Renal cortical epithelial cell (primary cell): ENCODE results near the gene ZBED6. TPM values are rescaled to one million over a fixed set of nuclear protein-coding genes. Genes with fewer than 3 reads are reported as not detected.
"Not testable (repeated sequence)": the region's sequence is repeated elsewhere in the genome, so short reads cannot be mapped to it uniquely, and the experiment has no call there.

ENCODE experiments used
- DNase-seq: peaks from one replicate; pipeline ENCODE4 v3.0.0-alpha.2; 2011; ENCODE audit warnings: low read depth
- total RNA-seq: library from RNA; depleted of rRNA; stranded (reverse); fragments of >200 nt; gene quantifications from 2 replicates; pipeline ENCODE4 v1.2.3, GENCODE V29; 2014

The ZBED6 gene, protein sequence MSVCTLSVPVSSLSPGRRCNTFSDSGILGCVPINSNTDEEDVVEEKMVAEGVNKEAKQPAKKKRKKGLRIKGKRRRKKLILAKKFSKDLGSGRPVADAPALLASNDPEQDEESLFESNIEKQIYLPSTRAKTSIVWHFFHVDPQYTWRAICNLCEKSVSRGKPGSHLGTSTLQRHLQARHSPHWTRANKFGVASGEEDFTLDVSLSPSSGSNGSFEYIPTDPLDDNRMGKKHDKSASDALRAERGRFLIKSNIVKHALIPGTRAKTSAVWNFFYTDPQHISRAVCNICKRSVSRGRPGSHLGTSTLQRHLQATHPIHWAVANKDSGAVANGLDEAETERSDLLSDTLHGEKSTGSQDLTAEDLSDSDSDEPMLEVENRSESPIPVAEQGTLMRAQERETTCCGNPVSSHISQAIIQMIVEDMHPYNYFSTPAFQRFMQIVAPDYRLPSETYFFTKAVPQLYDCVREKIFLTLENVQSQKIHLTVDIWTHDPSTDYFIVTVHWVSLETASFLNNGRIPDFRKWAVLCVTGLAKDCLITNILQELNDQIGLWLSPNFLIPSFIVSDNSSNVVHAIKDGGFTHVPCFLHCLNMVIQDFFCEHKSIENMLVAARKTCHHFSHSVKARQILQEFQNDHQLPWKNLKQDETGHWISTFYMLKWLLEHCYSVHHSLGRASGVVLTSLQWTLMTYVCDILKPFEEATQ (N-terminal part only)
- total RNA-seq: 4.3 and 10.6 TPM in 2 replicates

DNA sequence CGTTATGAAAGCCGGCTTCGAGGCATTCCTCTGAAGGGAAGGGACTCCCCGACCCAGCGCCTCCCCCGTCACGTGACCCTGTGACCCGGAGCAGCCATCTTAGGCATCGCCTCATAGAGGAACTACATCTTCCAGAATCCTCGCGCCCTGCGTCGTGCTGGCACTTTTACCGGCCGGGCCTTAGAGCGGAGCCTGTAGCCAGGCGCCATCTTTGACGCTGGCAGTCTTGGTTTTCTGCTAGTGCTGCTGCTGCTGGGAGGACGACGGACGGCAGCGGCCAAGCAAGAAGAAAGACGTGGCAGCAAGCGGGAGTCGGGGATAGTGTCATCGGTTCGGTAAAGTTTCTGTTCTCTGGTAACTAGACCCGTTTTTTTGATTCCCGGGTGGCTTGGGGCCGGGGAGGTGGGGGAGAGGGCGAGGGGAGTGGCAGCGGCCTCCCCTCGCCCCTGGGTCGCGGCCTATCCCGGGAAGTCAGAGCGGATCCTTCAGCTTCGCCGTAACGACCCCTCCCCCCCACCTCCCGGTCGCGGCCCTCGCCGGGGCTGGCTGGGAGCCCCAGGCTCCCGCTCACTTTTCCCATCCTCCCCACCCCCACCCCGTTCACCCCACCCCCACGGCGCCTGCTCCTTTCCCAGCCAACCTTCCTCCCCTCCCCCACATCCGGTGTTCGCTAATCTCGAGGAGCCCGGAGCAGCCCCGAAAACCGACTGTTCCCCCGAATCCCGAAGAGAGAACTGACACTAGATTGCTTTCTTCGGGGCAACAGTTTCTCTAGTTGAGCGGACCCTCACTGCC is at the start of gene ZBED6, which contains the start of gene ZC3H11A:
TSS of gene ZBED6 (plus strand) at position 183 of the 795 bp plus-strand sequence. CDS start 1,900 bp downstream, outside the sequence.
TSS of gene ZC3H11A (plus strand) at position 183 of the 795 bp plus-strand sequence. CDS start 21,448 bp downstream, outside the sequence.
- peak; percentile 95 for DNase-seq

DNA sequence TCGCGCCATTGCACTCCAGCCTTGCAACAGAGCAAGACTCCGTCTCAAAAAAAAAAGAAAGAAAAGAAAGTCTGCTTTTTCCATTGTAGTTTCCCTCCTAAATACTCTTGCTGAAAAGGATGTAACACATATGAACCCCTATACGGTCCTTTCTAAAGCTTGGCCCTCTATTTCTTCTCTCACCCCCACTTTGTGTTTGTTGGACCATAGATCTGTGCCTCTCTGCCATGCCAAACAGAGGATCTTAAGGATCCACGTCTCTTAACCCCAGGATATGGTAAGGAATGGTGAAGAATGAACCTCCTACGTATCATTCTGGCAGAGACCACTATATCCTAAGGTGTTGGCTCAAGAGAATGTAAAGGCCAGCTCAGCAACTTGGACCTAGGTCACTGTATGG is 49.1 kb upstream of the ZBED6 start:
- no peak for DNase-seq

DNA sequence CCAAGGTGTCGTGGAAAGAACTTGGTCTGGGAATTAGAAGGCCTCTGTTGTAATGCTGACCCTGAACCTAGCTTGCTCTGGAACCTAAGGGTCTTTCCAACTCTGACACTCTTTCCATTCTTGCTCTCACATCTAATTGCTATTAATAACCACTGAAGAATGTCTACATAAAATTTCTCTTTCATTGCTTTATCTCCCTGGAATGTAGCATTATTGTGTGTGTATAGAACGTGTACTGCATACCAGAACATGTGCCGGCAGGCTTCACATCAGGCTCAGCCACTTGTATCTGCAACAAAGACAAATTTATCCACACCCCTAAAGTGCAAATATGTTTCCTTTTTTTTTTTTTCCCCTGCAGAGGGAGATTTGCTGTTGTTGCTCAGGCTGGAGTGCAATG is 44.4 kb upstream of the ZBED6 start:
- DNase-seq: peak; percentile 1

DNA sequence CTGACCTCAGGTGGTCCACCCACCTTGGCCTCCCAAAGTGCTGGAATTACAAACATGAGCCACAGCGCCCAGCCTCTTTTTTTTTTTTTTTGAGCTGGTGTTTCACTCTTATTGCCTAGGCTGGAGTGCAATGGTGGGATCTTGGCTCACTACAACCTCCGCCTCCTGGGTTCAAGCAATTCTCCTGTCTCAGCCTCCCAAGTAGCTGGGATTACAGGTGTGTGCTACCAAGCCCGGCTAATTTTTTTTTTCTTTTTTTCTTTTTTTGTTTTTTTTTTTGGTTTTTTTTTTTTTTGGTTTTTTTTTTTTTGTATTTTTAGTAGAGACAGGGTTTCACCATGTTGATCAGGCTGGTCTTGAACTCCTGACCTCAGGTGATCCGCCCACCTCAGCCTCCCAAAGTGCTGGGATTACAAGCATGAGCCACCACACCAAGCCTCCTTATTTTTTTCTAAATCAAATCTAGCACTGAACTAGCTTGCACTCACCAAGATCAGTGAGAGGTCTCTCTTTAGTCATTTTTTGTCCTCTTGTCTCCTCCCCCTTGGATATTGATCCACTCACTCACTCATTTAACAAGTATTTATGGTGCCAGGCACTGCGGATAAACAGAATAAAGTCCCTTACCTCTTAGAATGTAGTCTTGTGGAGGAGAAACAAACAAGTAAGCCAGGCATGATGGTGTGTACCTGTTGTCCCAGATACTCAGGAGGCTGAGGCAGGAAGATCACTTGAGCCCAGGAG is 43.6 kb upstream of the ZBED6 start:
- not testable (repeated sequence) for DNase-seq

DNA sequence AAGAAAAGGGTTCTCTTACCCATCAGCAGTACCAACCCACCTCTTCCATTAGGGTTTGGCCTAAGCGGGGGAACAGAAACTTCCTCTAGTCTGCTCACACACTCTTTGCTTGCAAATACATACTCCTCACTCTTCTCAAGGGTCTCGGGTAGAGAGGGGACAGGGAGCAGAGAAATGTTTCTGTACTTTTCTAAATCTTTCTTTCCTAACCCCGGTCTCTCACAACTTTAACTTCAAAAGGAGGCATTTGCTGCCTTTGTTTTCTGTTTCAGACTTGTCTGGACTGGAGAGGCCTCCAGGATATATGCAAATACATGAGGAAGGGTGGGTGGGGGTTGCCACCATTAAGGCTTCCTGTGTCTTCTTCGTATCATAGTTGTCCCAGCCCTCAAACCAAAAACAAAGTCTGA is 41.0 kb upstream of the ZBED6 start:
- no peak for DNase-seq

DNA sequence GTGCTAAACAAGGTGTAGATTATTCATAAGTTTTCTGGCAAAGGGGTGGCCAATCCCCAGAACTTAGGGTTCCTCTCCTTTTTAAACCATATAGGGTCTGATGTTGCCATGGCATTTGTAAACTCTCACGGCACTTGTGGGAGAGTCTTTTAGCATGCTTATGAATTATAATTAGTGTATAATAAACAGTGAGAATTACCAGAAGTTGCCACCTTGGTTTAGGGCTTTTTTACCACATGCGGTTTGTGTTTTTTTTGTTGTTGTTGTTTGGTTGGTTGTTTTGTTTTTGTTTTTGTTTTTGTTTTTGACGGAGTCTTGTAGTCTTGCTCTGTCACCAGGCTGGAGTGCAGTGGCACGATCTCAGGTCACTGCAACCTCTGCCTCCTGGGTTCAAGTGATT is 39.4 kb upstream of the ZBED6 start:
- DNase-seq: no peak

DNA sequence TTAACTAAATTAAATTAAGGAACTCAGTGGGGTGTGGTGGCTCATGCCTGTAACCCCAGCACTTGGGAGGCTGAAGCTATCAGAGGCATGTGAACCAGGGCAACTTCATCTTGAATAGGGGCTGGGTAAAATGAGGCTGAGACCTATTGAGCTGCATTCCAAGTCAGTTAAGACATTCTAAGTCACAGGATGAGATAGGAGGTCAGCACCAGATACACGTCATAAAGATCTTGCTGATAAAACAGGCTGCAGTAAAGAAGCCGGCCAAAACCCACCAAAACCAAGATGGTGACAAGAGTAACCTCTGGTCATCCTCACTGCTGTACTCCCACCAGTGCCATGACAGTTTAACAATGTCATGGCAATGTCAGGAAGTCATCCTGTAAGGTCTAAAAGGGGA is 36.7 kb upstream of the ZBED6 start:
- DNase-seq: not testable (repeated sequence)

DNA sequence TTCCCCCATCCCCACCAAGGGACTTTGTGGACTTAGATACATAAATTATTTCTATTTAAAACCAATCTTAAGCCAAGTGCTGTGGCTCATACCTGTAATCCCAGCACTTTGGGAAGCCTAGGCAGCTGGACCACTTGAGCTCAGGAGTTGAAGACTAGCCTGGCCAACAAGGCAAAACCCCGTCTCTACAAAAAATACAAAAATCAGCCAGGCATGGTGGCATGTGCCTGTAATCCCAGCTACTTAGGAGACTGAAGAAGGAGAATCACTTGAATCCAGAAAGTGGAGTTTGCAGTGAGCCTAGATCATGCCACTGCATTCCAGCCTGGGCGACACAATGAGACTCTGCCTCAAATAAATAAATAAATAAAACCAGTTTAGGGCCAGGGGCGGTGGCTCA is 34.9 kb upstream of the ZBED6 start:
- DNase-seq: no peak

DNA sequence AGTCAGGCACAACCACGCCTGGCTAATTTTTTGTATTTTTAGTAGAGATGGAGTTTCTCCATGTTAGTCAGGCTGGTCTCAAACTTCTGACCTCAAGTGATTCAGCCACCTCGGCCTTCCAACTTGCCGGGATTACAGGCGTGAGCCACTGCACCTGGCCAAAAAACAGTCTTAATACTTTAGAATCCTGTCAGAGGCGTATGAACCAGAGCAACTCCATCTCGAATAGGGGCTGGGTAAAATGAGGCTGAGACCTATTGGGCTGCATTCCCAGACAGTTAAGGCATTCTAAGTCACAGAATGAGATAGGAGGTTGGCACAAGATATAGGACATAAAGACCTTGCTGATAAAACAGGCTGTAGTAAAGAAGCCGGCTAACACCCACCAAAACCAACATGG is 33.5 kb upstream of the ZBED6 start:
- DNase-seq: not testable (repeated sequence)

DNA sequence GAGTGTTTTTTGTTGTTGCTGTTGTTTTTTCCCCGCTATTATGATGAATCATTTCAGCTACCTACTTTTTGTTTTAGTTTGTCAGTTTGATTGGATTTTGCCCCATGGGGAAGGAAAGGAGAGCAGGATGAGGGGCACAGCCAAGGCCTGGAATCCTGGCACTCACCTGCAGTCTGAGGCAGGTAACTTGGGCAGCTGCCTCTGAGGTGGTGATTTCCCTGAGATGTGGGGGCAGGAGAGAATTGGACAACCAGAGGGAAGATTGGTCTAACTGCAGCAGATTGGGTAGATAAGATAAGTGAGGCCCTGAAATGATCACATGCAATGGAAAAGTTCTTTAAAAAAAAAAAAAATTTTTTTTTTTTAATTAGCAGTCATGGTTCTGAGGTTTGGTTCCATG is 31.9 kb upstream of the ZBED6 start:
- no peak for DNase-seq

DNA sequence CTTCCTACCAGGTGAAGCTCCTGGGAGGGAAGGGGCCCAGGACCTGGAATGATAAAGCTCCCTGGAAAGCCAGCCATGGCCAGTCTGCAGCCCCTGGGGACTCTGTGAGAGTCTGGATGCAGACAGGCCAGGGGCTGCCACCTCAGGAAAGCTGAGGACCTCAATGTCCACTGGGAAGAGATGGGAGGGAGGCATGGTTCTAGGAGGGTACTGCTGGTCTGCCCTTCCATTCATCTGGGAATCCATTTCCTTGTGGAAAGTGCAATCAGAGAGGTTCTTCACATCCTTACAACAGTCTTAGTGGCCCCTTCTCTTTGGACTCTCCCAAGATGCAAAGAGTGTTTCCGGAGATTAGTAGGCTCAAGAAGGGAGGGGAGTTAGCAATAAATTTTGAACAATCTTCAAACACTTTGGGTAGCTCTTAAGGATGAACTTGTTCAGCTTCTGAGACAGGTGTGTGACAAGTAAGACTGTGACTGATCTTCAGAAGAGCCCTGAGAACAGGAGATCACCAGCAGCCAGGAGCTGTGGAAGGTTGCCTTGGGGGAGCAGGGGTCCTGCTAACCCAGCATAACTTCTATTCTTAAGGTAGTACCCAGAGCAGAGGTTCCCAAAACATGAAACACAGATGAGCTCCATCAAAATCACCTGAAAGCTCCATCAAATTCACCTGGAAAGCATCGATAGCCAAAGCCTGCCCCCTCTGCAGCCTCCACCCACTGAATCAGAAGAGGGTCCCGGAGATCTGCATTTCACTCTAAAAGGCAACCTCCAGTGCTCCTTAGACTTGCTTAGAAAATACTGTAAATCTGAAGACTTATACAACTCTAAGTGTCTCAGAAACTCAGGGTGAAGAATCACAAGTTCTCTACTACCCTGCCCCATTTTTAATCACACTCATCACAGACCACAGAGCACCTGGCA is 31.1 kb upstream of the ZBED6 start:
- DNase-seq: no peak

DNA sequence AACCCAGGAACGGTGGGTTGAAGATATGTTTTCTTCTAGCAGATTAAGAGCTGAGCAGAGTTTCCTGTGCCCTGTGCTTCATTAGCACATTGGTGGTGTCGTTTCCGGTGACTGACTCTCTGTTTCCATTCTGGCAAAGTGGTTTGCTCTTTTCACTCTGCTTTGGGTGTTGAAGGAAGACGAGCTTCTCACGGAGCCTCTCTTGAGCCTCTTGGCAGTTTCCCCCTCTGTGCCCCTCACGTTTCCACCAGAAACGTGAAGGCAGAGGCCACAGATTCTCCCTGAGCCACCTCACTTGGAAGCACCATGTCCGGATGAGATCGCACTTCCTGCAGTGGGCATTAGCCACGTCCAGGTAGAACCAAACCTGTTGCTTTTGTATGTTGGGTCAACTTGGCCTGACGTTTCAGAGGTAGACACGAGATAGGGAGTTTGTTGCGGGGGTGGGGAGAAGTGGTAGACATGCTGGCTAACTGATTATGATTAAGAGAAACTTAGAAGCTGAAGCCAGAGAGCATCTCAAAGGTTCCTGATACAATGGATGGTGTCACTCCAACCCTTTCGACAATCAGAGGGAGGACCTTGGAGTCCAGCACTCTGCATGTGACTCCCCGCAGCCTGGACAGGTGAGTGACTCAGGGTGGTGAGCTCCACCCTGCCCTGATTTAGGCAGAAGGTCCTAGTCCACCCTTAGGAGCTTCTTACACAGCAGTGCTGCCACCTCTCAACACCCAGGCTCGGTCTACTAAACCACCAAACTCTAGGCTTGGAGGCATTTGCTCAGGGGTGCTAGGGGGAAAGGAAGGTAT is 30.2 kb upstream of the ZBED6 start, which contains the start of gene LAX1:
TSS of gene LAX1 (plus strand) at position 155 of the 809 bp plus-strand sequence. CDS start at position 538, 383 bp downstream.
- no peak for DNase-seq

DNA sequence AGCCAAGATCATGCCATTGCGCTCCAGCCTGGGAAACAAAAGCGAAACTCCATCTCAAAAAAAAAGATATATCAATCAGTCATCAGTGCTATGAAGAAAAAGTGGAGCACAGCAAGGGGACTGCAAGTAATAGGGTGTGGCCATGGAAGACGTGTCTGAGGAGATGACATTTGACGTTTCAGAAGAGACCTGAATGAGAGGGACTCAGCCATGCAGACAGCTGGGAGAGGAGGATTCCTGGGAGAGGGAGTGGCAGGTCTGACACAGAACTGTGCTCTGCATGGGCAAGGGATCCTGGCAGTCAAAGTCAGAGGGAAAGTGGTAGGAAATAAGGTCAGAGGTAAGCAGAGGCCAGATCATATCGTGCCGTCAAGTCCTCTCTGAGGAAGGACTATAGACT is 27.2 kb upstream of the ZBED6 start:
- DNase-seq: no peak

DNA sequence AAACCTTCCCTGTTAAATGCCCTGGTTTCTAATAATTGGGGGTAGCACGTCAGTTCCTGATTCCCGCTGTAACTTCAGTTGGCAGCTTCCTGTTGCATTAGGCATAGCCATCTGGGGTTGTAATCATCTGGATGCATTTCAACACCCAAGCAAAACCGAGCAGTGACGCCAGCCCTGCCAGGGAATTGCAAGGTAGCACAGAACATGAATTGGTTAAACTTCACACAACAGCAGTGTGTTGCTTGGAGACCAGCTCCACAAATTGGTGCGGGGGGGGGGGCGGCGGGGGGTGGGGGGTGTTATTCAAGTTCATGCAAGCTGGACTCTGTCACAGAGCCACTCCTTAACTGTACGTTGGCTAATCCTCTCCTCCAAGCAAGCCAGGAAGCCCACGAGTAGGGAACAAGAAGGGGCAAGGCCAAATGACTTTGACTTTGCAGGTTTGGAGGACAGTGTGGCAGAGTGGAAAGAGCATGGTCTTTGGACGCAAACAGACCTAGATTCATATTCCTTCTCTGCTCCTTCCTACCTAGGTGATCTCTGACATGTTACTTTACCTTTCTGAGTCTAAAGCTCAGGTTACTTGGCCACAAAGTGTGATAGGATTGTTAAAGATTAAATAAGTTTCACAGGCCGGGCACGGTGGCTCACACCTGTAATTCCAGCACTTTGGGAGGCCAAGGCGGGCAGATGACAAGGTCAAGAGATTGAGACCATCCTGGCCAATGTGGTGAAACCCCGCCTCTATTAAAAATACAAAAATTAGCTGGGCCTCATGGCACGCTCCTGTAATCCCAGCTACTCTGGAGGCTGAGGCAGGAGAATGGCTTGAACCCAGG is 25.7 kb upstream of the ZBED6 start:
- DNase-seq: peak; percentile 98

DNA sequence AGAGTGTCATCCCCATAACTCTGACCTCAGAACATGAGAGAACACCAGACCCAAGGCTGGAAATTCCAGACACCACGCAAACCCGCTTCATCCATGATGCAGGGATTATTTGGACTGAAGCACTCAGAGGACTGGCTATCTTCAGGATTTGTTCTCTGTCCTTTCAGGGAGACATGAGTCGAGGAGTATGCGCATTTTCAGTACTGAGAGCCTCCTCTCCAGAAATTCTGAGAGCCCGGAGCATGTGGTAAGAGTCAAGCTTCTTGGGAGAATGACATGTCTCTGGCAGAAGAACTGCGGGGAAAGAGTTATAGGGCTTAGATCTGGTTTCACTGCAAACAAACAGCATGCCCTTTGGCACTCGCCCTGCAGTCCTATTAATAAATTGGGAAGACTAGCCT is 23.5 kb upstream of the ZBED6 start:
- no peak for DNase-seq

DNA sequence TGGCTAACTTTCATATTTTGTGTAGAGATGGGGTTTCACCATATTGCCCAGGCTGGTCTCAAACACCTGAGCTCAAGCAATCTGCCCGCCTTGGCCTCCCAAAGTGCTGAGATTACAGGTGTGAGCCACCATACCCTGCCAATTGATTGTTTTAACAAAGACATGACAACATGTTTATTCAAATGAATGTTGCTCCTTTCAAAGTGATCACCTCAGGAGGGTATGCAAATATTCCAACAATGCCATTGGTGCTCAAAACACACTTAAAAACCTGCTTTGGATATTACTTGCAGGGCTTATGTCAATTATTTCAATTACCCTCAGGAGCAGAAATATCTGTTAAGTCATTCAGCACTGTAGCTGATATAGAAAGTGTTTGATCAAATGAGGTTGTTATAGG is 22.6 kb upstream of the ZBED6 start:
- no peak for DNase-seq

DNA sequence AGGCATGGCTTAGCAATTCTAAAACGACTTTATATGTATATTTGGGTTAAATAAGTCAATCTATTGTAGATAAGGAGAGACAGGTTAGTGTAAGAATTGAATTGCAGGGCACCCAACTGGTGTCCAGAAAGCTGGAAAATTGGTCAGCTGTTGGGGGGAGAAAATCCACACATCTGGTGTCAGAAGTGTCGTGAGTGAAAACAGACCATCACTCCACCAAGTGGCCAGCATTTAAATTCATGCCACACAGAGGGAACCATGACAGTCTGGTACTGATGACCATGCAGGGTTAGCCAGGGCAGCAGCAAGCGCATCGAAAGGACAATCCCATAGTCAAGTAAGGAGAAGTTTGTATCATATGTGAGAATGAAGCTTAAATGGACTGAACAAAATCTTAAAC is 18.8 kb upstream of the ZBED6 start:
- DNase-seq: no peak

DNA sequence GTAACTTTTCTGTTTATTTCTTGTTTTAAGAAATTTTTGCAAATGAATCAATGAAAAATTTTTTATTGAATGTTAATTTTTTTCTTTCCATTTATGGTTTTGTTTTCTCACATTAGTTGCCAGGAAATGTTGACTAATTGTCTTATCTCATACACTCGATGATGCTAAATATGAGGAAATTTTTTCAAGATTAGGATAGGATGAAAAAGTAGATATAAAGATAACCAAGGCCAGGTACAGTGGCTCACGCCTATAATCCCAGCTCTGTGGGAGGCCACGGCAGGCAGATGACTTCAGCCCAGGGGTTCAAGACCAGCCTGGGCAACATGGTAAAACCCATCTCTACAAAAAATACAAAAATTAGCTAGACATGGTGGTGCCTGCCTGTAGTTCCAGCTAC is 17.8 kb upstream of the ZBED6 start:
- DNase-seq: no peak
